Neural cell (in vitro differentiated cells): ENCODE data around the gene RABGEF1.
"Not testable (repeated sequence)": the region's sequence is repeated elsewhere in the genome, so short reads cannot be mapped to it uniquely, and the experiment has no call there.

Source experiments
- EP300 ChIP-seq: fragments of 450-650 bp; conservative IDR thresholded peaks from 2 replicates; pipeline ENCODE4 v1.6.1; 2014; ENCODE audit warnings: antibody characterized with exemption, mild to moderate bottlenecking, moderate library complexity; ENCODE audit not compliant: poor library complexity, severe bottlenecking
- EZH2 ChIP-seq: fragments of 200-600, 300-800 bp; shearing (Covaris generic), sonication (generic); IDR thresholded peaks from 2 replicates; pipeline ENCODE4 v1.6.1; 2014; ENCODE audit warnings: antibody characterized with exemption, low read length, borderline replicate concordance, mild to moderate bottlenecking; ENCODE audit not compliant: insufficient read depth, poor library complexity, severe bottlenecking
- SMC3 ChIP-seq: fragments of 450-650 bp; conservative IDR thresholded peaks from 2 replicates; pipeline ENCODE4 v1.6.1; 2014; ENCODE audit warnings: antibody characterized with exemption, mild to moderate bottlenecking, moderate library complexity; ENCODE audit not compliant: poor library complexity
- TF ChIP-seq, protein P1 (sequence below): fragments of 450-650 bp; IDR thresholded peaks from 2 replicates; pipeline ENCODE4 v1.5.1; 2014; ENCODE audit warnings: antibody characterized with exemption, mild to moderate bottlenecking, moderate library complexity; ENCODE audit not compliant: poor library complexity, severe bottlenecking
- TF ChIP-seq, protein P2 (sequence below): IDR thresholded peaks from 2 replicates; pipeline ENCODE4 v1.6.1; 2012; ENCODE audit warnings: borderline replicate concordance

DNA sequence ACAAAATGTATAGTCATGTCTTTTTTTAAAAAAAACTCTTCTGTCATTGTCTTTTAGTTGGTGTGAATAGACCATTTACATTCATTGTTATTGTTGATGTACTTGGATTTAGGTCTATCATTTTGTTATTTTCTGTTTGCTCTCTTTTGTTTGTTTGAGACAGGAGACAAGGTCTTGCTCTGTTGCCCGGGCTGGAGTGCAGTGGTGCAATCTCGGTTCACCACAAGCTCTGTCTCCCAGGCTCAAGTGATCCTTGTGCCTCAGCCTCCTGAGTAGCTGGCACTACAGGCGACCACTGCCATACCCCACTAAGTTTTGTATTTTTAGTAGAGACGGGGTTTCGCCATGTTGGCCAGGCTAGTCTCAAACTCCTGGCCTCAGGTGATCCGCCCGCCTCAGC is 23.9 kb upstream of the RABGEF1 start:
- TF ChIP-seq, protein P1, sequence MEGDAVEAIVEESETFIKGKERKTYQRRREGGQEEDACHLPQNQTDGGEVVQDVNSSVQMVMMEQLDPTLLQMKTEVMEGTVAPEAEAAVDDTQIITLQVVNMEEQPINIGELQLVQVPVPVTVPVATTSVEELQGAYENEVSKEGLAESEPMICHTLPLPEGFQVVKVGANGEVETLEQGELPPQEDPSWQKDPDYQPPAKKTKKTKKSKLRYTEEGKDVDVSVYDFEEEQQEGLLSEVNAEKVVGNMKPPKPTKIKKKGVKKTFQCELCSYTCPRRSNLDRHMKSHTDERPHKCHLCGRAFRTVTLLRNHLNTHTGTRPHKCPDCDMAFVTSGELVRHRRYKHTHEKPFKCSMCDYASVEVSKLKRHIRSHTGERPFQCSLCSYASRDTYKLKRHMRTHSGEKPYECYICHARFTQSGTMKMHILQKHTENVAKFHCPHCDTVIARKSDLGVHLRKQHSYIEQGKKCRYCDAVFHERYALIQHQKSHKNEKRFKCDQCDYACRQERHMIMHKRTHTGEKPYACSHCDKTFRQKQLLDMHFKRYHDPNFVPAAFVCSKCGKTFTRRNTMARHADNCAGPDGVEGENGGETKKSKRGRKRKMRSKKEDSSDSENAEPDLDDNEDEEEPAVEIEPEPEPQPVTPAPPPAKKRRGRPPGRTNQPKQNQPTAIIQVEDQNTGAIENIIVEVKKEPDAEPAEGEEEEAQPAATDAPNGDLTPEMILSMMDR = not testable (repeated sequence)
- TF ChIP-seq EZH2, EP300, SMC3: not testable (repeated sequence)
- TF ChIP-seq, protein P2, sequence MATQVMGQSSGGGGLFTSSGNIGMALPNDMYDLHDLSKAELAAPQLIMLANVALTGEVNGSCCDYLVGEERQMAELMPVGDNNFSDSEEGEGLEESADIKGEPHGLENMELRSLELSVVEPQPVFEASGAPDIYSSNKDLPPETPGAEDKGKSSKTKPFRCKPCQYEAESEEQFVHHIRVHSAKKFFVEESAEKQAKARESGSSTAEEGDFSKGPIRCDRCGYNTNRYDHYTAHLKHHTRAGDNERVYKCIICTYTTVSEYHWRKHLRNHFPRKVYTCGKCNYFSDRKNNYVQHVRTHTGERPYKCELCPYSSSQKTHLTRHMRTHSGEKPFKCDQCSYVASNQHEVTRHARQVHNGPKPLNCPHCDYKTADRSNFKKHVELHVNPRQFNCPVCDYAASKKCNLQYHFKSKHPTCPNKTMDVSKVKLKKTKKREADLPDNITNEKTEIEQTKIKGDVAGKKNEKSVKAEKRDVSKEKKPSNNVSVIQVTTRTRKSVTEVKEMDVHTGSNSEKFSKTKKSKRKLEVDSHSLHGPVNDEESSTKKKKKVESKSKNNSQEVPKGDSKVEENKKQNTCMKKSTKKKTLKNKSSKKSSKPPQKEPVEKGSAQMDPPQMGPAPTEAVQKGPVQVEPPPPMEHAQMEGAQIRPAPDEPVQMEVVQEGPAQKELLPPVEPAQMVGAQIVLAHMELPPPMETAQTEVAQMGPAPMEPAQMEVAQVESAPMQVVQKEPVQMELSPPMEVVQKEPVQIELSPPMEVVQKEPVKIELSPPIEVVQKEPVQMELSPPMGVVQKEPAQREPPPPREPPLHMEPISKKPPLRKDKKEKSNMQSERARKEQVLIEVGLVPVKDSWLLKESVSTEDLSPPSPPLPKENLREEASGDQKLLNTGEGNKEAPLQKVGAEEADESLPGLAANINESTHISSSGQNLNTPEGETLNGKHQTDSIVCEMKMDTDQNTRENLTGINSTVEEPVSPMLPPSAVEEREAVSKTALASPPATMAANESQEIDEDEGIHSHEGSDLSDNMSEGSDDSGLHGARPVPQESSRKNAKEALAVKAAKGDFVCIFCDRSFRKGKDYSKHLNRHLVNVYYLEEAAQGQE = not testable (repeated sequence)
